ENCODE data around the gene GLRX3. TPM values are rescaled to one million over a fixed set of nuclear protein-coding genes. Genes with fewer than 3 reads are reported as not detected.

GLRX3 gene
- total and polyA plus RNA-seq, 12 donors: 34.1 to 130 (median 65.5) TPM

- no peak for TF ChIP-seq CTCF (IDR thresholded peaks at IDR 0.05)
- Histone ChIP-seq H3K4me1 (no peaks in the 10 kb centered on the region), H3K9me3 (no peaks in the 10 kb centered on the region), H3K27ac (no peak overlapping the region), H3K4me3 (no peak overlapping the region), H3K27me3 (no peaks in the 10 kb centered on the region), H3K36me3 (no peaks in the 10 kb centered on the region)
- 67 to 75% methylated on average over 14 of the region's 14 CpGs for WGBS, 2 donors
- intact Hi-C loops (cut with DNase I): no loop called here
- ATAC-seq: peak in 2 of 8 donors; percentile 36 to 45
- no peak for DNase-seq
These were observed 70.1 kb downstream of the GLRX3 start for GRCh38 chr10:130206216-130206737.

- Histone ChIP-seq H3K27me3 (no peaks in the 10 kb centered on the region), H3K36me3 (no peaks in the 10 kb centered on the region), H3K9me3 (no peaks in the 10 kb centered on the region), H3K4me3 (no peak overlapping the region), H3K4me1 (no peaks in the 10 kb centered on the region), H3K27ac (no peak overlapping the region)
- intact Hi-C loops (cut with DNase I): no loop called here
- no peak for TF ChIP-seq CTCF (IDR thresholded peaks at IDR 0.05)
- ATAC-seq (no peak), DNase-seq (no peak)
- WGBS, 2 donors: 70 to 84% methylated on average over 3 of the region's 3 CpGs
These were observed 71.0 kb downstream of the GLRX3 start for GRCh38 chr10:130207205-130207604.

GRCh38 chr10:130208807-130209206 is 72.6 kb downstream of the GLRX3 start:
- H3K4me3 ChIP-seq: no peak overlapping the region
- H3K4me1 ChIP-seq: no peaks in the 10 kb centered on the region
- DNase-seq: no peak
- intact Hi-C loops (cut with DNase I): no loop called here
- no peak for TF ChIP-seq CTCF (IDR thresholded peaks at IDR 0.05)
- ATAC-seq: no peak
- WGBS, 2 donors: 47 to 56% methylated on average over 3 of the region's 3 CpGs
- H3K9me3 ChIP-seq: no peaks in the 10 kb centered on the region
- H3K36me3 ChIP-seq: no peaks in the 10 kb centered on the region
- no peaks in the 10 kb centered on the region for H3K27me3 ChIP-seq
- H3K27ac ChIP-seq: no peak overlapping the region

- H3K27me3 ChIP-seq: no peaks in the 10 kb centered on the region
These were observed 76.6 kb downstream of the GLRX3 start for GRCh38 chr10:130212746-130213145.

More at GRCh38 chr10:130212746-130213145, 76.6 kb downstream of the GLRX3 start:
- DNase-seq (no peak), ATAC-seq (no peak)
- Histone ChIP-seq H3K9me3 (no peaks in the 10 kb centered on the region), H3K4me1 (no peaks in the 10 kb centered on the region), H3K27ac (no peak overlapping the region), H3K4me3 (no peak overlapping the region), H3K36me3 (no peaks in the 10 kb centered on the region)
- WGBS, 2 donors: 81 to 92% methylated on average over 4 of the region's 4 CpGs
- intact Hi-C loops (cut with DNase I): no loop called here
- no peak for TF ChIP-seq CTCF (IDR thresholded peaks at IDR 0.05)

Measured in heart right ventricle (tissue), 16 donors.